Sigmoid colon (tissue), 7 donors: ENCODE data around the gene MEDAG. TPM values are rescaled to one million over a fixed set of nuclear protein-coding genes. Genes with fewer than 3 reads are reported as not detected.

ENCODE experiments used
- DNase-seq: peaks from one replicate; pipeline ENCODE4 v3.0.0-alpha.2; 2019
- H3K27ac ChIP-seq, 4 donors: fragments of 200-600 bp; sonication (generic); one replicate each; pipeline ENCODE4 v1.5.1; 2016 to 2019; ENCODE audit warnings: mild to moderate bottlenecking in 1 of 4
- H3K27me3 ChIP-seq, 3 donors: fragments of 200-600 bp; sonication (generic); one replicate each; pipeline ENCODE4 v1.5.1; 2019; ENCODE audit warnings: mild to moderate bottlenecking in 1 of 3
- H3K36me3 ChIP-seq, 4 donors: fragments of 200-600 bp; sonication (generic); one replicate each; pipeline ENCODE4 v1.5.1; 2016 to 2019
- H3K4me1 ChIP-seq, 4 donors: fragments of 200-600 bp; sonication (generic); one replicate each; pipeline ENCODE4 v1.5.1; 2017 to 2019
- H3K4me3 ChIP-seq, 4 donors: fragments of 200-600 bp; sonication (generic); one replicate each; pipeline ENCODE4 v1.5.1; 2017 to 2019; ENCODE audit warnings: mild to moderate bottlenecking in 2 of 4, moderate library complexity in 1 of 4
- H3K9me3 ChIP-seq, 4 donors: fragments of 200-600 bp in 3 of 4; sonication (generic) in 3 of 4; one replicate each; pipeline versions ENCODE4 v1.5.1 to v1.6.1; 2013 to 2019
- EP300 ChIP-seq, 4 donors: sonication (generic); formaldehyde crosslinking; IDR thresholded peaks; one replicate each; pipeline ENCODE4 v1.6.1; 2017; ENCODE audit warnings: antibody characterized with exemption in 4 of 4
- POLR2A ChIP-seq, 2 donors: fragments of 450-650 bp; IDR thresholded peaks; one replicate each; pipeline ENCODE4 v1.6.1; 2016; ENCODE audit warnings: antibody characterized with exemption in 2 of 2, mild to moderate bottlenecking in 2 of 2, moderate library complexity in 2 of 2
- POLR2AphosphoS5 ChIP-seq, 4 donors: sonication (generic); formaldehyde crosslinking; IDR thresholded peaks; one replicate each; pipeline ENCODE4 v1.6.1; 2017; ENCODE audit warnings: antibody characterized with exemption in 4 of 4
- WGBS, 2 donors: extraction: QIAGEN DNeasy Blood & Tissue Kit; methylation state at CpG; one replicate each; pipeline ENCODE4 v1.1.7; 2013; 5-methylcytosine and 5-hydroxymethylcytosine counted together
- intact Hi-C: fragments of 100-400 bp; cut with DNase I; formaldehyde crosslinking; loops from one replicate; pipeline ENCODE4 v1.15.1; 2023
- polyA plus RNA-seq, 3 donors: library from polyadenylated mRNA; stranded (reverse); fragments of 200-250 nt; gene quantifications; one replicate each; pipeline ENCODE4 v1.2.3, GENCODE V29; 2013
- total RNA-seq, 4 donors: library from RNA; depleted of rRNA; stranded (reverse); fragments of >200 nt; gene quantifications; one replicate each; pipeline ENCODE4 v1.1.0, GENCODE V29; 2016
- TF ChIP-seq, protein P1 (sequence below), 4 experiments: fragments of 450-650 bp in 3 of 4; fragments of 200-600 bp in 1 of 4; IDR thresholded peaks; one replicate each; pipeline ENCODE4 v1.5.1; 2016 to 2019; ENCODE audit warnings: antibody characterized with exemption in 4 of 4, mild to moderate bottlenecking in 3 of 4, moderate library complexity in 2 of 4
- donor health status: healthy with polysubstance abuse.
- donor health status: Bipolar disorder and iron deficiency.
- donor health status: healthy.

MEDAG gene
- total and polyA plus RNA-seq, 7 donors: 1.4 to 42.1 (median 16.3) TPM

DNA sequence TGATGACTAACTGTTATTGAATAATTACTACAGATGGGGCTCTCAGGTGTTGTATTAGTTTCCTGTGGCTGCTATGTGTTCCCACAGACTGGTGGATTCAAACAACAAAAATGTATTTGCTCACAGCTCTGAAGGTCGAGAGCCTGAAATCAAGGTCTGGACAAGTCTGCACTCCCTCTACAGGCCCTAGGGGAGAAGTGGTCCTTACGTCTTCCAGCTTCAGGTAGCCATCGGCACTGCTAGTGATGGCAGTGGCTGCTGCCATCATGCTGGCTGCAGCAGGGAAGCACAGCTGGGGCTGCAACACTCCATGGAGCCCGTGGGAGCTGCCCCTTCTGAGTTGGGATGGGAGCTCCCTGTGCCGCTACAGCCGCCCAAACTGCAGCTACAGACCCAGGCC, 28.3 kb downstream of the MEDAG start:
- Histone ChIP-seq H3K4me1 (no peaks in the 10 kb centered on the region), H3K27ac (no peak overlapping the region), H3K27me3 (peaks cover 0 to 3% (median 0%) of the 10 kb centered on the region in 3 donors), H3K4me3 (no peak overlapping the region), H3K36me3 (no peaks in the 10 kb centered on the region), H3K9me3 (no peaks in the 10 kb centered on the region)
- WGBS, 2 donors: 76 to 83% methylated on average over 6 of the region's 6 CpGs
- intact Hi-C loops: no loop called here
- no peak for TF ChIP-seq POLR2A (IDR thresholded peaks at IDR 0.05)
- no peak for TF ChIP-seq POLR2AphosphoS5 (IDR thresholded peaks at IDR 0.05)
- no peak for TF ChIP-seq EP300 (IDR thresholded peaks at IDR 0.05)
- TF ChIP-seq, protein P1, sequence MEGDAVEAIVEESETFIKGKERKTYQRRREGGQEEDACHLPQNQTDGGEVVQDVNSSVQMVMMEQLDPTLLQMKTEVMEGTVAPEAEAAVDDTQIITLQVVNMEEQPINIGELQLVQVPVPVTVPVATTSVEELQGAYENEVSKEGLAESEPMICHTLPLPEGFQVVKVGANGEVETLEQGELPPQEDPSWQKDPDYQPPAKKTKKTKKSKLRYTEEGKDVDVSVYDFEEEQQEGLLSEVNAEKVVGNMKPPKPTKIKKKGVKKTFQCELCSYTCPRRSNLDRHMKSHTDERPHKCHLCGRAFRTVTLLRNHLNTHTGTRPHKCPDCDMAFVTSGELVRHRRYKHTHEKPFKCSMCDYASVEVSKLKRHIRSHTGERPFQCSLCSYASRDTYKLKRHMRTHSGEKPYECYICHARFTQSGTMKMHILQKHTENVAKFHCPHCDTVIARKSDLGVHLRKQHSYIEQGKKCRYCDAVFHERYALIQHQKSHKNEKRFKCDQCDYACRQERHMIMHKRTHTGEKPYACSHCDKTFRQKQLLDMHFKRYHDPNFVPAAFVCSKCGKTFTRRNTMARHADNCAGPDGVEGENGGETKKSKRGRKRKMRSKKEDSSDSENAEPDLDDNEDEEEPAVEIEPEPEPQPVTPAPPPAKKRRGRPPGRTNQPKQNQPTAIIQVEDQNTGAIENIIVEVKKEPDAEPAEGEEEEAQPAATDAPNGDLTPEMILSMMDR (IDR thresholded peaks at IDR 0.05): no peak
- no peak for DNase-seq

DNA sequence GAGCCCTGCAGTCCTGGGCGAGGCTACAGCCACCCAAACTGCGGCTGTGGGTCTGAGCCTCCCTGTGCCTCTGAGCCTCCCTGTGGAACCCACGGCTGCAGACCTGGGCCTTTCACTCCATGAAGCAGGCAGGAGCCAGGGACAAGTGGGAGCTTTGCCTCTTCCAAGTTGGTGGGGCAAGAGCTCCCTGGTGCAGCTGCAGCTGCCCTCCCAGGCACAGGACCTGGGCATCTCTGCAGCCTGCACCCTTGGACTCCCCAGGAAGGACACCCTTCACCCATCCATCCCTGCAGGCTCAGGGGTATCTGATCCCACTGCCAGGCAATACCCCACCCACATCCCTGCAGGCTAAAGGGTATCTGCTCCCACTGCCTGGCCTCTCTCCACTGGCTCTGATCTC, 28.7 kb downstream of the MEDAG start:
- Histone ChIP-seq H3K27me3 (peaks cover 0 to 3% (median 0%) of the 10 kb centered on the region in 3 donors), H3K27ac (no peak overlapping the region), H3K4me1 (no peaks in the 10 kb centered on the region), H3K9me3 (no peaks in the 10 kb centered on the region), H3K36me3 (no peaks in the 10 kb centered on the region), H3K4me3 (no peak overlapping the region)
- 90% methylated on average over 3 of the region's 3 CpGs for WGBS, 2 donors
- intact Hi-C loops: no loop called here
- no peak for DNase-seq
- TF ChIP-seq POLR2AphosphoS5 (IDR thresholded peaks at IDR 0.05): no peak
- TF ChIP-seq EP300 (IDR thresholded peaks at IDR 0.05): no peak
- TF ChIP-seq, protein P1 (IDR thresholded peaks at IDR 0.05): no peak
- TF ChIP-seq POLR2A (IDR thresholded peaks at IDR 0.05): no peak

DNA sequence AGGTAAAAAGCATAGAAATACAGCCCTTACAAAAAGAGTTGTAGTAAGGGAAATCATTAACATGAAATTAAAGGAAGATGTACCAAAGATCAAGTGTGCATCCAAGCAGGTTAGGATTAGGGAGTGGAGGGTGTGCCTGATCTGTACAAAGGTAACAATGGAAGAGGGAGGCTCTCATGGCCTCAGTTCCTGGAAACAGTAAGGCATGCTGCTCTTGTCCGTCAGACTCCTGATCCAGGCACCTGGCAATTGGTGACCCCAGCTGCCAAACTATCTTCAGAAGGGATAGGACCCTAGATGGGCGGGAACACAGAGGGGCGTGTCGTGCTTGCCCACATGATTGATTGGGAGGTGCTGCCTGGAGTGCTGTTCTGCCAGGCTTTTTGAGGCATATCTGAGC, 30.9 kb downstream of the MEDAG start:
- no peak for DNase-seq

DNA sequence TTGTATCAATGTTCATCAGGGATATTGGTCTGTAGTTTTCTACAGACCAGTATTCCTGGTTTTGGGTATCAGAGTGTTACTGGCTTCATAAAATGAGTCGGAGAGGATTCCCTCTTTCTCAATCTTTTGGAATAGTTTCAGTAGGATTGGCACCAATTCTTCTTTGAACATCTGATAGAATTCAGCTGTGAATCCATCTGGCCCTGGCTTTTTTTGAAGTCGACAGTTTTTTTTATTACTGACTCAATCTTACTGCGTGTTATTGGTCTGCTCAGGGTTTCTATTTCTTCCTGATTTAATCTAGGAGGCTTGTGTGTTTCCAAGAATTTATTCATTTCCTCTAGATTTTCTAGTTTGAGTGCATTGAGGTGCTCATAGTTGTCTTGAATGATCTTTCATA, 37.8 kb downstream of the MEDAG start:
- TF ChIP-seq, protein P1 (IDR thresholded peaks at IDR 0.05): no peak
- TF ChIP-seq POLR2A (IDR thresholded peaks at IDR 0.05): no peak
- H3K4me1 ChIP-seq: no peaks in the 10 kb centered on the region
- intact Hi-C loops: no loop called here
- no peak overlapping the region for H3K4me3 ChIP-seq
- no peaks in the 10 kb centered on the region for H3K36me3 ChIP-seq
- H3K27me3 ChIP-seq: no peaks in the 10 kb centered on the region
- H3K27ac ChIP-seq: no peak overlapping the region
- H3K9me3 ChIP-seq: no peaks in the 10 kb centered on the region
- 78 to 81% methylated on average over 3 of the region's 3 CpGs for WGBS, 2 donors
- DNase-seq: no peak

More for the DNA sequence above, 30.9 kb downstream of the MEDAG start:
- no peaks in the 10 kb centered on the region for H3K4me1 ChIP-seq
- no peaks in the 10 kb centered on the region for H3K36me3 ChIP-seq
- intact Hi-C loops: no loop called here
- no peak overlapping the region for H3K27ac ChIP-seq
- WGBS, 2 donors: 35 to 72% methylated on average over 4 of the region's 4 CpGs
- no peak for TF ChIP-seq POLR2AphosphoS5 (IDR thresholded peaks at IDR 0.05)
- TF ChIP-seq POLR2A (IDR thresholded peaks at IDR 0.05): no peak
- no peak for TF ChIP-seq EP300 (IDR thresholded peaks at IDR 0.05)
- TF ChIP-seq, protein P1 (IDR thresholded peaks at IDR 0.05): no peak
- peaks cover 0 to 3% (median 0%) of the 10 kb centered on the region in 3 donors for H3K27me3 ChIP-seq
- no peak overlapping the region for H3K4me3 ChIP-seq
- no peaks in the 10 kb centered on the region for H3K9me3 ChIP-seq

DNA sequence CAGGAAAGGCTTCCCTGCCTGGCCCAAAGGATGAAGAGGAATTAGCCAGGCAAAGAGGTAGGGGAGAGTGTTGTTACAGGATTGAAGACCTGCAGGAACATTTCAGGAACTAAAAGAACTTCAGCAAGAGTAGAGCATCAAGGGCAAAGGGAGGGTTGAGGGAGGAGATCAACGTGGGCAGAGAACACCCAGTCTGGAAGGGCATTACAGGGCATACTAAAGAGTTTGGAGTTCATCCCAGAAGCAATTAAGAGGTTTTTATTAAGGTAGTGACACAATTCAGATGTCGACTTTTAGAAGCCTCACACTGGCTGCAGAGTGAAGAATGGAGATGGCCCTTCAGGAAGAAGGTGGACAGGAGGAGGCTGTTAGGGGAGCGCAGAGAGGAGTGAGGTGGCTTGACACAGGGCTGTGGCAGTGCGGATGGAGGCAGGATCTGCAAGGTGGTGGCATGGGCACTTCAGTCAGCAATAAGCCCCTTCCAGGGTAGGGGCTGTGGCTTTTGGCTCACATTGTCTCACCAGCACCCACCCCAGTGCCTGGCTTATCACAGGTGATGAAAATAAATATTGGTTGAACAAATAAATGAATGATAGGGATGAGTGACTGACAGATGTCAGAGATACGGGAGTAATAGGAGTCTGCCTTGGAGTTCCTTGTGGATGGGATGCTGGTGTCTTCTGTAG, 51.3 kb downstream of the MEDAG start:
- Histone ChIP-seq H3K9me3 (peaks cover 0 to 7% (median 2%) of the 10 kb centered on the region in 4 donors), H3K27me3 (no peaks in the 10 kb centered on the region), H3K4me3 (no peak overlapping the region), H3K4me1 (no peaks in the 10 kb centered on the region), H3K27ac (no peak overlapping the region), H3K36me3 (no peaks in the 10 kb centered on the region)
- TF ChIP-seq EP300 (IDR thresholded peaks at IDR 0.05): no peak
- no peak for TF ChIP-seq POLR2AphosphoS5 (IDR thresholded peaks at IDR 0.05)
- no peak for TF ChIP-seq POLR2A (IDR thresholded peaks at IDR 0.05)
- TF ChIP-seq, protein P1 (IDR thresholded peaks at IDR 0.05): no peak
- WGBS, 2 donors: 37 to 70% methylated on average over 5 of the region's 5 CpGs
- DNase-seq: no peak
- intact Hi-C loops: no loop called here
